Uterus (tissue), 4 donors: Measurements from ENCODE around the gene SEMA3B. TPM values are rescaled to one million over a fixed set of nuclear protein-coding genes. Genes with fewer than 3 reads are reported as not detected.
"Not testable (repeated sequence)": the region's sequence is repeated elsewhere in the genome, so short reads cannot be mapped to it uniquely, and the experiment has no call there.

Source experiments
- DNase-seq, 2 donors: peaks; one replicate each; pipeline ENCODE4 v3.0.0-alpha.2; 2019 to 2020
- H3K27ac ChIP-seq, 2 donors: fragments of 200-600 bp; sonication (generic); 1 replicate in 1 of 2; 2 replicates in 1 of 2; pipeline ENCODE4 v1.5.1; 2016 to 2018
- H3K27me3 ChIP-seq, 2 donors: fragments of 200-600 bp; sonication (generic); one replicate each; pipeline ENCODE4 v1.5.1; 2018 to 2019; ENCODE audit warnings: control low read depth in 1 of 2
- H3K36me3 ChIP-seq, 2 donors: fragments of 200-600 bp; sonication (generic); one replicate each; pipeline ENCODE4 v1.5.1; 2019; ENCODE audit warnings: control low read depth in 1 of 2
- H3K4me1 ChIP-seq, 2 donors: fragments of 200-600 bp; sonication (generic); one replicate each; pipeline ENCODE4 v1.5.1; 2018 to 2019; ENCODE audit warnings: control low read depth in 1 of 2
- H3K4me3 ChIP-seq, 2 donors: fragments of 200-600 bp; sonication (generic); 1 replicate in 1 of 2; 2 replicates in 1 of 2; pipeline ENCODE4 v1.5.1; 2018 to 2019; ENCODE audit warnings: mild to moderate bottlenecking in 1 of 2
- H3K9me3 ChIP-seq, 2 donors: fragments of 200-600 bp; sonication (generic); one replicate each; pipeline ENCODE4 v1.5.1; 2019; ENCODE audit warnings: control low read depth in 1 of 2
- CTCF ChIP-seq, 4 experiments: fragments of 200-600 bp in 2 of 4; fragments of 450-650 bp in 2 of 4; sonication (generic) in 2 of 4; IDR thresholded peaks; one replicate each; pipeline ENCODE4 v1.5.1; 2016 to 2019; ENCODE audit warnings: antibody characterized with exemption in 4 of 4, mild to moderate bottlenecking in 2 of 4, moderate library complexity in 1 of 4
- POLR2A ChIP-seq, 2 donors: fragments of 450-650 bp; IDR thresholded peaks; one replicate each; pipeline ENCODE4 v1.6.1; 2016; ENCODE audit warnings: antibody characterized with exemption in 2 of 2, mild to moderate bottlenecking in 1 of 2, moderate library complexity in 1 of 2
- intact Hi-C: fragments of 100-400 bp; cut with DNase I; formaldehyde crosslinking; loops from one replicate; pipeline ENCODE4 v1.15.1; 2023; ENCODE audit warnings: low total_unique reads
- total RNA-seq, 4 donors: library from RNA; depleted of rRNA in 3 of 4; stranded (reverse); fragments of >200 nt in 3 of 4; gene quantifications; one replicate each; pipeline versions ENCODE4 v1.1.0 to v1.2.4, GENCODE V29; 2014 to 2023
- donor health status: DM: yes; HTN: yes; CAD: no.

The SEMA3B gene
- total RNA-seq, 4 donors from 2014 or later, result 24.1 to 113 (median 77.2) TPM

- no peak for DNase-seq
- H3K27ac ChIP-seq, result no peak overlapping the region
- intact Hi-C loops, result loop anchor here (5.0 kb wide), 1 partner anchor 84 kb away; the partner anchor contains the start of gene GNAT1
Observed at GRCh38 chr3:50276762-50277101, 7.8 kb downstream of the SEMA3B start.

GRCh38 chr3:50278123-50278879, 9.4 kb downstream of the SEMA3B start:
- peaks cover 0 to 6% of the 10 kb centered on the region in 2 donors for H3K4me1 ChIP-seq
- no peak for DNase-seq
- intact Hi-C loops, result loop anchor here (5.0 kb wide), 1 partner anchor 86 kb away; the partner anchor contains the start of gene GNAT1
- no peak for TF ChIP-seq CTCF (IDR thresholded peaks at IDR 0.05)
- TF ChIP-seq POLR2A (IDR thresholded peaks at IDR 0.05), result no peak
- H3K36me3 ChIP-seq, result no peaks in the 10 kb centered on the region
- no peaks in the 10 kb centered on the region for H3K27me3 ChIP-seq
- peak overlapping the region in 1 of 2 donors; percentile 33 for H3K27ac ChIP-seq
- H3K4me3 ChIP-seq, result no peak overlapping the region
- no peaks in the 10 kb centered on the region for H3K9me3 ChIP-seq

More at GRCh38 chr3:50276762-50277101, 7.8 kb downstream of the SEMA3B start:
- Histone ChIP-seq H3K4me3 (no peak overlapping the region), H3K4me1 (peaks cover 0 to 6% of the 10 kb centered on the region in 2 donors), H3K27me3 (no peaks in the 10 kb centered on the region), H3K9me3 (no peaks in the 10 kb centered on the region), H3K36me3 (no peaks in the 10 kb centered on the region)
- TF ChIP-seq POLR2A (IDR thresholded peaks at IDR 0.05) (no peak), CTCF (IDR thresholded peaks at IDR 0.05) (no peak)

GRCh38 chr3:50278880-50279224, 9.9 kb downstream of the SEMA3B start, which contains the start of gene LSMEM2:
Gene LSMEM2, plus strand, starts transcription at chr3:50279087. Its CDS starts 27 bp downstream, at chr3:50279114.
- no peaks in the 10 kb centered on the region for H3K36me3 ChIP-seq
- H3K27me3 ChIP-seq, result no peaks in the 10 kb centered on the region
- peaks cover 0 to 6% of the 10 kb centered on the region in 2 donors for H3K4me1 ChIP-seq
- no peak for TF ChIP-seq POLR2A (IDR thresholded peaks at IDR 0.05)
- TF ChIP-seq CTCF (IDR thresholded peaks at IDR 0.05), result no peak
- no peaks in the 10 kb centered on the region for H3K9me3 ChIP-seq
- DNase-seq, result peak in 1 of 2 donors; percentile 18
- intact Hi-C loops, result loop anchor here (5.0 kb wide), 1 partner anchor 87 kb away; the partner anchor contains the start of gene GNAT1
- peak within 1 kb of the TSS; percentile 16 to 33 for H3K27ac ChIP-seq
- H3K4me3 ChIP-seq, result no peak within 1 kb of the TSS

DNA sequence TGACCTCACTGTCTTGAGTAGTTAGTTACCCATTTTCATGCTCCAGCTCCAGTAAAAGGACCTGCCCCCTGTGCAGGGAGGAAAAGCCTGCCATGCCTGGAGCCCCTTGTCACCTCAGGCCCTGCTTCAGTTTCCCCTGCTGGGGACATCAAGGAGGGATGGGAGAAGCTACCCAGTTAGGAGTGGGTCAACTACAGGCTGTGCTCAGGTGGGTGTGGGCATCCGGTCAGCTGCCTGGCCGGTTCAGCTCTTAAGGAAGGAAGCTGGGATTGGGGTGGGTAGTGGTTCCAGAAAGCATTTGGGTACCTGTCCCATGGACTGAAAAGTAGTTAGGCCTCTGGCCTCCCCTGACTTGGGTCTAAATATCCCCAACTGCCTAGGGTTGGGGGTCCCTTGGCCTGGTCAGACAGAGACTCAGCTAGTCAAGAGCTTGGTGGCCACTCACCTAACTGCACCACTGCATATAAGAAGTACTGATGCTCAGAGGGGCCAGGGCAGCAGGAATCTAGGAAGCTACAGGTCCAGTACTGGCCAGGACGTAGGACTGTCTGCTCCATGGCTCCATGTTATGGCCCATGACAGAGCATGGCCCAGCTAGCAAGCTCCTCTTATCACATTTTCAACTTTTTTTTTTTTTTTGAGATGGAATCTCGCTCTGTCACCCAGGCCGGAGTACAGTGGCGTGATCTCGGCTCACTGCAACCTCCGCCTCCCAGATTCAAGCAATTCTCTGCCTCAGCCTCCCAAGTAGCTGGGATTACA, 10.5 kb downstream of the SEMA3B start:
- intact Hi-C loops, result loop anchor here (5.0 kb wide), 1 partner anchor 87 kb away; the partner anchor contains the start of gene GNAT1
- peak overlapping the region; percentile 16 to 33 for H3K27ac ChIP-seq
- H3K9me3 ChIP-seq, result no peaks in the 10 kb centered on the region

DNA sequence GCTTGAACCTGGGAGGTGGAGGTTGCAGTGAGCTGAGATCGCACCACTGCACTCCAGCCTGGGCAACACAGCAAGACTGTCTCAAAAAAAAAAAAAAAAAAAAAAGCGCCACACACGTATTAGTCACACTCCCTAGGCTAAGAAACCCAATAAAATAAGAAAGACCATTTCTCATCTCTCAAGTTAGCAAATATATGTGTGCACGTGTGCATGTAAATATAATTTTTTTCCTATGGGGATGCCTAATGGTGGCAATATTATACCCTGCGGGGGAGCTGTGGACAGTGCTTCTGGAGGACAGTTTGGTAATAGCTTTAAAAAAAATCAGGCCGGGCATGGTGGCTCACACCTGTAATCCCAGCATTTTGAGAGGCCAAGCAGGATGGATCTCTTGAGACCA, 15.2 kb downstream of the SEMA3B start:
- H3K9me3 ChIP-seq, DNase-seq, H3K27me3 ChIP-seq, H3K4me3 ChIP-seq, H3K36me3 ChIP-seq, intact Hi-C loops, H3K4me1 ChIP-seq, H3K27ac ChIP-seq: not testable (repeated sequence)

More for the DNA sequence above, 10.5 kb downstream of the SEMA3B start:
- TF ChIP-seq CTCF (IDR thresholded peaks at IDR 0.05), result no peak
- no peak for TF ChIP-seq POLR2A (IDR thresholded peaks at IDR 0.05)
- Histone ChIP-seq H3K36me3 (no peaks in the 10 kb centered on the region), H3K4me1 (peaks cover 0 to 6% of the 10 kb centered on the region in 2 donors), H3K27me3 (no peaks in the 10 kb centered on the region), H3K4me3 (no peak overlapping the region)
- no peak for DNase-seq
